Activated CD4-positive, alpha-beta T cell treated with anti-CD3 and anti-CD28 coated beads for 4 hours (primary cell): ENCODE data around the gene PSMA6.
"Not testable (repeated sequence)": the region's sequence is repeated elsewhere in the genome, so short reads cannot be mapped to it uniquely, and the experiment has no call there.

Source experiments
- DNase-seq, 2 donors: peaks; one replicate each; pipeline ENCODE4 v3.0.0-alpha.2; 2020

PSMA6 gene

DNA sequence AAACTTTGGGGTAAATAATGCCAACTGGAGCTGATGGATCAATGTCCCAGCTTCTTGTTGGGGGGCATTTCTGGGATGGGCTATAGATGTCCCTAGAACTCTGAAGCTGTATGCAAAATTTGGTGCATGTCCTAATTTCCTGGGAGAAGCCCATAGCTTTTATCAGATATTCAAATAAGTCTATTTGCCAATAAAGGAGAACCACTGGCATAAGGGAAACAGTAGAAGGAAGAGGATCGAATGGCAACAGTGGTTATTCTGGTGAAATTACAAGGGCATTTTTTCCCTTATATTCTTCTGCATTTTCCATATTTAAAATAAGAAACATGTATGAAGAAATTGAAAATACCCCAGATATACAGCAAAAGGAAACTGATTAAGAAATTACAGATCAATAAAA is 34.2 kb downstream of the PSMA6 start:
- DNase-seq: no peak

DNA sequence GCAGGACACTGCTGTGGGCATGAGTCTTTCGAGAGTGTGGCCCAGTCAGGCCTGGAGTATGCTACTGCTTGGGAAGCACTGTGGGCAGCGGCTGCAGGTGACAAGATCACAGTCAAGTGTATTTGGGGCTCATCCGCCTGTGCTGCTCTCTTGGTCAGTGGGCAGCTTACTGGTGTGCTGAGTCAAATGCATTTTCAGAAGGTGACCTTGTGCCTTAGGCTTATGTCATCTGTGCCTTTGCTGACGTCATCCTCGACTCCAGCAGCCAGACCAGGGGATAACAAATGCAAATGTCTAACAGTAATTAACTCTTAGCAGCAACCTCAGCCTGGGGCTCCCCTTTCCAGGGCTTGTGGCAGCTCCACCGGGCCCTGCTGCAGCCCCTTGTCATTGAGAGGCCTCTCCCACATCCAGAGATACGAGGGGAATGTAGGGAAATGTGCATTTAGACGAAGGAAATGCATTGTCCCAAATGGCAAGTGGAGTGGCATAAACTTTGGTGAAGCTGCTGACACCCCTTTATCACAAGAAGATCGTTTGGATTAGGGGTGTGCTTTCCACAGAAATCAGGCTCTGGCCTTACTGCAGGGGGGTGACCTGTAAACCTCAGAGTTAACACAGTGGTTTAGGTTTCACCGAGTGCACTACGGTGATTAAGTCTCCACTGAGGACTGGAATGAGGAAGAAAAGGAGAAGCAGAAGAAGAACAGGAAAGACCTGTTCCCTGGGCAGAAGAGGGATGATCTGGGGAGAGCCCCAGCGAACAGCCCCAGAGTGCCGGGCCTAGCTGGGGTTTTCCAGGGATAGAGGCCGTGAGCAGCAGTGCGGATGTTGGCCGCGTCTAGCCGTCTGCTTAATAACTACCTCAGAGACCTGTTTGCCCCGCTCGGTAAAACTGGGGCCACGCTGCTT is 39.7 kb downstream of the PSMA6 start:
- no peak for DNase-seq

GRCh38 chr14:35332517-35333263 is 40.5 kb downstream of the PSMA6 start:
- DNase-seq: peak; percentile 18 to 30

DNA sequence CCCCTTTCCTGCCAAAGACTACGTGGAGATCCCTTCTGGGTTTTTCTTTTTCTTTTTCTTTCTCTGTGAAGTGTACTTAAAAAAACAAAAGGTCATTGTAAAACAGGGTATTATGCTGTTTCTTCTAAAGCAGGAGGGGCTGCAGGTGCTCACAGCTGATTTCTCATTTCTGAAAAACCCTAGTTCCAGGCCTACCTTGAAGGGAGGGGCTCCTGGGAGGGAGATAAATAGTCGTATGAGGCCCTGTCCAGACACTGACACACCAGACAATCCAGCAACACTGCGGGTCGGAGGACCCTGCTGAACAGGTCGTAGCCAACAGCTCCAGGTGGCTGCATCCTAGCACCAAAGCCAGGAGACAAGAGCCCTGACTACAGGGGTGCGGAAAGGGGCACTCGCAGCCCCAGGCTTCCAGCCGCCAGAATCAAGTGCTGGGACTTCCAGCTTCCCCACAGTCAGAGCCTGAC is 41.1 kb downstream of the PSMA6 start:
- DNase-seq: no peak

GRCh38 chr14:35333797-35334743 is 41.9 kb downstream of the PSMA6 start:
- no peak for DNase-seq

GRCh38 chr14:35335388-35336092 is 43.4 kb downstream of the PSMA6 start:
- DNase-seq: no peak

DNA sequence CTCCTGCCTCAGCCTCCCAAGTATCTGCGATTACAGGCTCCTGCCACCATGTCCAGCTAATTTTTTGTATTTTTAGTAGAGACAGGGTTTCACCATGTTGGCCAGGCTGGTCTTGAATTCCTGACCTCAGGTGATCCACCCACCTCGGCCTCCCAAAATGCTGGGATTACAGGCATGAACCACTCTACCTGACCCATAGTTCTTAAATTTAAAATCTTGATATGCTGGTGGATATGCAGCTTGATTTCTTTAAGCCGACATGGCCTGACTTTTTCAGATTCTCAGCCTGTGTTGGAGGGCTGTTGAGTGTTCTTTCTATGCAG is 44.0 kb downstream of the PSMA6 start:
- DNase-seq: not testable (repeated sequence)

- no peak for DNase-seq
Observed at GRCh38 chr14:35336494-35337268, 44.5 kb downstream of the PSMA6 start.

DNA sequence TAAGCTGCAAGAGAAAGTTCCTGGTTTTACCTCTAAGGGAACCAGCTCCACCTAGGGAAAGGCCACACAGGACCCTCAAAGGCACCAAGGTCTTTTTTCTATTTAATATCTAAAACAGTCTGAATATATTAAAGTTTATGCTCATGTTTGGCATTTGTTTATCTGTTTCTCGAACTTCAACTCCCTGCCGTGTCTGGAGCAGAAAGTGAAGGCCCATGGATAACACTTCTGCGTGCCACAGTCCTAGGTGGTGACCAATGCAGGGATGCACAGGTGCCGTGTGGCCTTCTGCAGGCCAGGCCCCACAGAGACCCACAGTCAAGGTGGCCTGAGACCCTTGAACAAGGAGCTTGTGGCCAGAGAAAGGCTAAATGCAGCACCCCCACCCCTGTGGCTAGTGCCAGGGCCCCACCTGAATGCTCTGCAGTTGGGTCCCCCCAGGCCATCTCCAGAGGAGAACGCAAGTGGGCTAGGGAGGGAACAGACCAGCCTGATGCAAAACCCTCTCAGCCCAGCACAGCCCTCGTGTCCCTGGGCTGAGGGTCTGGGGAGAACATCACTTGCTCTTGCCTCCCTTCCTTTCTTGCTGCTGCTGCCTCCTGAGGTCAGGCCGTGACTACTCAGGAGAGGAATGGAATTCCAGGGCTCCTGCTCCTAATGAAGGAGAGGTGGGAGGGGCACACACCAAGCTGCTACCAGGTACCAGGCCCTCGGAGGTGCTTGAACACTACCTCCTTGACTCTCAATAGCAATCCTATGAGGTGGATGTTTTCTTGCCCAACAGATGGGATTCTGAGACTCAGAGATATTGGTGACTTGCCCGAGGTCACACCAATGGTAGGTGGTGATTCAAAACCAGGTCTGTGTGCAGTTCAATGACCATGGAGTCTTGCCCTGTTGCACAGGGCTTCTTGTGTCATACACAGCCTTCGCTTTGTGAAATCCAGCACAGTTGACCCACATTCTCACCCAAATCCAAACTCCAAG is 45.4 kb downstream of the PSMA6 start:
- DNase-seq: no peak

DNA sequence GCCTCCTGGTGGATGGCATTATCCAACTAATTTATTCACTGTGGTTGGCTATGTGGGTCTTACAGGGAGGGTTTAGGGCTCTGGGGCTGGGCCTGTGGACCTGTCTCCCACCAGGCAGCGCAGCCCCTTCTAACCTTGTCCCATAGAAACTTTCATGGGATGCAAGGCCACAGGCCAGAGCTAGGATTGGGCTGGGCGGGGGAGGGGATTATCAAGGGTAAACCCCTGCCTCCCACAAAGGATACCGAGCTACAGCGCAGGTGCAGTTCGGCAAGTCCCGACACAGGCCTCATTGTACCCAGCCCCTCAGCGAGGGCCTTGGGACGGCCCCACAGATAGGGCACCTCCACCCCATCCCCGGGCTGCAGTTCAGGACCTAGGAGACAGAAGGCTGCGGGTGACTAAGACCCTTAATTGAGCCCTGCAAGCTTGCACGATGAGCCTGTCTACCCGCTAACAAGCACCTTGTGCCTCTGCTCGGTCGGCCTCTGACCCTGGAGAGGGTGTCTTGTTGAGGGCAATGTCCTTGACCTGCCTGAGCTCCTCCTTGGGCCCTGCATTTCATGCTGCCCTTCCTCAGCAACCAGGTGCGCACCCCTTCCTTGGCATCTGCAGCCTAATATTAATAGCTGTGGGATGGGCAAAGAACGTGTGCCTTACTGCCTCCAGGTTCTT is 46.7 kb downstream of the PSMA6 start:
- no peak for DNase-seq

GRCh38 chr14:35339761-35340406 is 47.7 kb downstream of the PSMA6 start:
- no peak for DNase-seq

GRCh38 chr14:35340616-35341453 is 48.7 kb downstream of the PSMA6 start:
- no peak for DNase-seq

- no peak for DNase-seq
Observed at GRCh38 chr14:35341454-35341750, 49.2 kb downstream of the PSMA6 start.

- no peak for DNase-seq
Observed at GRCh38 chr14:35341751-35342488, 49.7 kb downstream of the PSMA6 start.

DNA sequence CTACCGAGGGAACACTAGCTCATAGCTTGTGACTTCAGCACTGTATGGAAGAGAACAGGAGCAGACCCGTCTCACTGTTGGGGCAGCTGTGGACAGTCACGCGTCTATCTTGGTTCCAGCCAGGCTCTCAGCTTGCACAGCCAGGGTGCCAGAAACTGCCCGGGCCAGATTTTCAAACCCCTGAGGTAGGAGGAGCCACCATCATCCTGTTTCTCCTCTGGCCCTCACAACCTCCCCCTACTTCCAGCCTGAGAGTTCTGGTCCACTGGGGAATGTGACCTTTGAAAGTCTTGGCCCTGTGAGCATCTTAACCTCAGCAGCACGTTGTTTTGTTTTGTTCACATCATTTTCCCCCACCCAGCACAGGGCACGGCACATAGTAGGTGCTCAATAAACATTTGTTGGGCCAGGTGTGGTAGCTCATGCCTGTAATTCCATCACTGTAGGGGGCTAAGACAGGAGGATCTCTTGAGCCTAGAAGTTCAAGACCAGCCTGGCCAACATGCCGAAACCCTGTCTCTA is 50.4 kb downstream of the PSMA6 start:
- DNase-seq: no peak

- DNase-seq: no peak
Observed at GRCh38 chr14:35343702-35344101, 51.5 kb downstream of the PSMA6 start.

DNA sequence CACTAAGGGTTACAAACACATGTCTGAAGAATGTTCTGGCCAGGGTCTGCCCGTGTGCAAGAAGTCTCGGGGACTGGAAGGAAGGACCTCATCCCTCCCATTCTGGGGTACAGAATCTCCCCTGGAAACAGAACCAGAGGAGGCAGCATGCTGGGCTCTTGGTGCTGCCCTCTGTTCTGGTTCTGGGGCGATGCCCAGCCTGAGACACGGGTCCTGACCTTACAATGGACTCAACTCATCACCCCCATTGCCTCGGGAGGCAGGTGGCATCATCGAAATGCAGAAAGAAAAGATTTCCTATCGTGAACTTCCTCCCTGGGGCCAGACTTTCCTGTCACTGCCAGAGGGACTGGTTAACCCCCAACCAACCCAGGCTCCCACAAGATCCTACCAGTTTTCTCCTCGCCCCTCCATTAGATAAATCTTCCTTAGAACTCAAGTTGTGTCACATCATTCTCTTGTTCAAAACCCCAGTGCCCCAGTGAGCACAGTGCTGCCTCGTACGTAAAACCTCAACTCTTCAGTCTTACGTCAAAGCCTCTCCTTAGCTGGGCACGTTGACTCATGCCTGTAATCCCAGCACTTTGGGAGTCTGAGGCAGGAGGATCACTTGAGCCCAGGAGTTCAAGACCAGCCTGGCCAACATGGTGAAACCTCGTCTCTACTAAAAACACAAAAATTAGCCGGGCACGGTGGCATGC is 52.1 kb downstream of the PSMA6 start:
- DNase-seq: no peak
